Fibroblast of lung (primary cell): ENCODE data around the gene NACA2.

Experiments
- CTCF ChIP-seq, 2 donors: IDR thresholded peaks in 1 of 2; conservative IDR thresholded peaks in 1 of 2; 1 replicate in 1 of 2; 2 replicates in 1 of 2; pipeline ENCODE4 v1.5.1; 2011 to 2012; ENCODE audit warnings: low read length in 2 of 2, control low read depth in 1 of 2, inconsistent platforms in 1 of 2, low read depth in 1 of 2, mild to moderate bottlenecking in 1 of 2
- EZH2 ChIP-seq: IDR thresholded peaks from 2 replicates; pipeline ENCODE4 v1.5.1; 2012; ENCODE audit warnings: low read length, control low read depth, mild to moderate bottlenecking; ENCODE audit errors: missing control alignments

DNA sequence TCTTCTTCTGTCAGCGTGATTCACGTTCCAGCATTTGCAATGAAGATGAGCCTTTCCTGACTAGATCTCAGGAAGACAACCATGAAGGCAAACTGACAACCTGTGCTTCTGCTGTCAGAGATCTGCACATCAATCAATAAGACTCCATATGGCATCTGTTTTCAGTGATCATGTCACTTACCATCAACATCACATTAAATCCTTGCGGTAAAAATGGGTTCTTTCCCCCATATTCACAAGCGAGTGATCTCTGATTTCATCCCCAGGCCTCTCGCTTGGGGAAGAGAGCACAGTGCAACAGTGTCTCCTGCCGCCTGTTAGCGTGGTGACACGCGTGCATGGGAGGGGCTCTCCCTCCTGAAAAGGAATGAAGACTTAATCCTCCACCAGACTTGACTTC is 11.1 kb downstream of the NACA2 start:
- peak; percentile 25 to 35 for TF ChIP-seq CTCF (conservative IDR thresholded peaks at IDR 0.05 in 1 of 2, IDR thresholded peaks at IDR 0.05 in 1 of 2; ENCODE audit: low read depth in 1 of 2, low read length in 2 of 2)
- TF ChIP-seq EZH2, result no peak
